GM19238 (cell line): Measurements from ENCODE around the gene WNT2.
"Not testable (repeated sequence)": the region's sequence is repeated elsewhere in the genome, so short reads cannot be mapped to it uniquely, and the experiment has no call there.

ENCODE experiments used
- DNase-seq: peaks from one replicate; pipeline ENCODE4 v3.0.0; 2011; ENCODE audit warnings: low spot score; ENCODE audit not compliant: insufficient read length

The WNT2 gene

DNA sequence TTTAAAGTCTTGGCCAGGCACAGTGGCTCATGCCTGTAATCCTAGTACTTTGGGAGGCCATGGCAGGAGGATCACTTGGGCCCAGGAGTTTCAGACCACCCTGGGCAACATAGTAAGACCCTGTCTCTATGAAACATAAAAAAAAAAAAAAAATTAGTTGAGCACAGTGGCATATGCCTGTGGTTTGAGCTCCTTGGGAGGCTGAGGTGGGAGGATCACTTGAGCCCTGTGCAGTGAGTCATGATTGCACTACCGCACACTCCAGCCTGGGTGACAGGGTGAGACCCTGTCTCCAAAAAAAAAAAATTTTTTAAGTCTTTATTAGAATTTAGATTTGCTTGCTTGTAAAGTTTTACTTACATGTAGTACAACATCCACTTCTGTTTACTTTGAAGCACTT is 14.0 kb downstream of the WNT2 start:
- no peak for DNase-seq

GRCh38 chr7:117302396-117302795 is 20.5 kb downstream of the WNT2 start:
- DNase-seq, result no peak

DNA sequence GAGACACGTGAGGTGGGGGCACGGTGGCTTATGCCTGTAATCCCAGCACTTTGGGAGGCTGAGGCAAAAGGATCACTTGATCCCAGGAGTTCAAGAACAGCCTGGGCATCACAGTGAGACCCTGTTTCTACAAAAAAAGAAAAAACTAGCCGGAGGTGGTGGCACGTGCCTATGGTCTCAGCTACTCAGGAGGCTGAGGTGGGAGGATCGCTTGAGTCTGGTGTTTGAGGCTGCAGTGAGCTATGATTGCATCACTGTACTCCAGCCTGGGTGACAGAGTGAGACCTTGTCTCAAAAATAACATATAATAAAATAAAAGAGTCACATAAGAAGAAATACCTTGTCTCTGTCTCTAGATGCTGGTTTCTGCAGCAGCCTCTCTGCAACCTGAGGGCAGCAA is 22.4 kb downstream of the WNT2 start:
- DNase-seq, result not testable (repeated sequence)

DNA sequence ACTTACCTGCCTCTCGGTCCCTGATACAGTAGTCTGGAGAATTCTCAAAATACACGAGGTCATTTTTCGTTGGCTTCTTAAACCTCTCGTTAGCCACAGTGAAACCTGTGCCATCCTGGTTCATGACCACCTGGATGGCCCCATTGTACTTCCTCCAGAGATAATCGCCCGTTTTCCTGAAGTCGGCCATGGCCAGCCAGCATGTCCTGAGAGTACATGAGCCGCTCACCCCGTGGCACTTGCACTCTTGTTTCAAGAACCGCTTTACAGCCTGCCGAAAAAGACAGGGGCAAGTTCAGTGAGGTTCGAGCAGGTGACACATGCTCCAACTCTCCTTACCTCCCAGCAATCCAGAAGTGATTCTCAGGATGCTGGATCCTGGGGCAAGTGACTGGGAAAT is 25.3 kb downstream of the WNT2 start:
- no peak for DNase-seq

DNA sequence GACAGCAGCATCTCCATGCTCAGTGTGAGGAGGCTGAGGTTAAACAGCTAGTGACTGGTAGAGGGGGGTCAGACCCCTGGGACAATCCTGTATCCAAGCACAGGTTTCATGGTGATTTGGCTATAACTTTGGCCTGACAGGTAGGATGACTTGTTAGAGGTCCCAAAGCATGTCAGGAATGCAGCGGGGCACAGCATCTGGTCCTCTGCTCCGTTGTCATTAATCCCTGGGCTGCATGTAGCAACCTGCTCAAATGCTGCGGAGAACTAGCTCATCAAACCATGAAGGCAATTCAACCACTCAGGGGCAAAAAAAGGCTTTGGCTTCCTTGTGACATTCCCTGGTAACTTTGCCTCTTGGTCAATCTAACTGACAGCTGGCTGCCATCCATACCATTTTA is 26.8 kb downstream of the WNT2 start:
- DNase-seq, result no peak

DNA sequence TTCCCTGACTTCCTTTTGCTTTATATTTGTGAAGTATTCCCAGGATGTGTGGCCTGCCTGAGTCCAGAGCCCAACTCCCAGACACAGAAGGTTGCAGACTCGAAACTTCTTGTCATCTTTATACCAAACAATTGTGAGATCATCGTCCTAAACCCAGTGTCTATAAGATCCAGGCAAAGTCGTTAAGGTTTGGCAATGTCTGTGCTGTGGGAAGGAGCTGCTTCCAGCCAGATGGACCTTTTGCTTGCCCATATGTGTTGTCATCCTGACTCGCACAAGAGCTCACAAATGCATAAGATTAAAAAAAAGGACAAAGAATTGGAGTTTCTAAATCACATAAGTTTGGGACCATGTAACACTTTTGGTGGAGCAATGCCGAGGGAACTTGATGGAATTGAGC is 37.0 kb downstream of the WNT2 start:
- DNase-seq, result no peak

GRCh38 chr7:117284692-117285091 is 38.2 kb downstream of the WNT2 start:
- no peak for DNase-seq

GRCh38 chr7:117283779-117284178 is 39.1 kb downstream of the WNT2 start:
- DNase-seq, result no peak

DNA sequence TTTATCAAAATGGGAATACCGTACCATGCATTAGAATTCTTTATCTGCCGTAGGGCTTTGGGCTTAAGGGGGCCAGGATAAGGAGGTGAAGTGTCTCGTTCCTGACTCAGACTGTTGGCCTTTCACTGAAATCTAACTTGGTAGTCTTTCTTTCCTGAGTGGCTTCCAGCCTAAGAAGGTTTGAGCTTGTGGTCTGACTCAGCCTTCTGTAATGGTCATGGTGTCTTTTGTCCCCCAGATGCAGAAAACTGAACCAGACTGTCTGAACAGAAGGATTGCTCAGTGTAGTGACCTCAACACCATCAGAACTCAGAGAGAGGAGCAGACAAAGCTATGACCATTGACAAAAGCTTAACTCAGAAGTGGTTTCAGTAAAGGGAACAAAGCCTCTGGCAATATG is 39.5 kb downstream of the WNT2 start:
- DNase-seq, result no peak

DNA sequence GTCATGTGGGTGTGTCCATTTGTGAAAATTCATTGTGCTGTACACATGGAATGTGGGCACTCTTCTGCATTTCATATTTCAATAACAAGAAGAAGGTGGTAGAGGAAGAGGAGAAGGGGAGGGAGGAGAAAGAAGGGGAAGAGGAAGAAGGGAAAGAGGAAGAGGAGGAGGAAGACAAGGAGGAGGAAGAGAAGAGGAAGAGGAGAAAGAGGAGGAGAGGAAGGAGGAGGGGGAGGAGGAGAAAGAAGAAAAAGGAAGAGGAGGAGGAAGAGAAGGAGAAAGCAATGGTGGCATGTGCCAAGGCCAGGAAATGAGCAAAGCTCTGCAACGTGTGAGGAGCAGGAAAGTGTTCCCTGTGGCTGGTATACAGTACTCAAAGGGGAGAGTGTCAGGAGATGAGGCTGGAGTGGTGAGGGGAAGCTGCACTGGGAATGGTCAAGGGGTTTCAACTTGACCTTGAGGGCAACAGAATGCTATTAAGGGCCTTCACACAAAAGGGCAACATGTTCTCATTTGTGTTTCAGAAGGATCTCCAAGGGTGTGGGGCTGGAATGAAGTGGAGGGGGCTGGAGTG is 40.5 kb downstream of the WNT2 start:
- no peak for DNase-seq

- DNase-seq, result no peak
Observed at GRCh38 chr7:117281562-117281961, 41.3 kb downstream of the WNT2 start.

- DNase-seq, result no peak
Observed at GRCh38 chr7:117279931-117280557, 42.8 kb downstream of the WNT2 start.

- no peak for DNase-seq
Observed at GRCh38 chr7:117279203-117279602, 43.7 kb downstream of the WNT2 start.

DNA sequence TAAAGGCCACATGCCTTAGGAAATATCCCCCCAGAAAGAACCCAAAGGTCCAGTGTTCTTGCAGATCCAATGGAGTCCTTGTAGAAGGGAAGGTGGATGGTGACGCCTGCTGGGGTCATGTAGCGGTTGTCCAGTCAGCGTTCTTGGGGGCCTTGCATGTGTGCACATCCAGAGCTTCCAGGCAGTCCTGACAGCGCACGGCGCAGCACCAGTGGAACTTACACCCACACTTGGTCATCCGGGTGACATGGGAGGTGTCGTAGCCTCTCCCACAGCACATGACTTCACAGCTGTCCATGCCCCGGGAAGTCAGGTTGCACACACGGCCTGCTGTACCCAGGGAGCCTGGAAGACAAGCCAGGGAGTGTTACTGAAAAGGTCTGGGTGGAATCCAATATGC is 44.8 kb downstream of the WNT2 start:
- no peak for DNase-seq

- no peak for DNase-seq
Observed at GRCh38 chr7:117277576-117277975, 45.3 kb downstream of the WNT2 start.

GRCh38 chr7:117274951-117275350 is 47.9 kb downstream of the WNT2 start:
- DNase-seq, result no peak

- DNase-seq, result no peak
Observed at GRCh38 chr7:117273814-117274225, 49.0 kb downstream of the WNT2 start.

DNA sequence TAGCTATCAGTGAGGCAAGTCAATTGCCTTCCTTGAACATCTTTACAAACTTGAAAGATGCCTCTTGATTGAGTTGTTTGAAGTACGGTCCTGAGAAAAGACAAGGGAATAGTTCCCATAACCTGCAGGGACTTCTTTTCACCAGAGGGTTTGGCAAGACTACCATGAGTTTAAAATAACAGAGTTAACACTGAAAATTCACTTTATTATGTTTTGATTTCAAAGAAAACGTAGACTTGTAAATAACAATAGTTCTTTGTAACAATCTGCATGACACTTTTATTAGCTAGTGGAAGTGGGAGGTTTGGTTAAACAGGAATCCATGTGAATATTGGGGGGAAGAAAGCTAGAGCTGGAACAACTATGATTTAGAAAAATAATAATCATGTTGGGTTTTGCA is 49.5 kb downstream of the WNT2 start:
- DNase-seq, result no peak

DNA sequence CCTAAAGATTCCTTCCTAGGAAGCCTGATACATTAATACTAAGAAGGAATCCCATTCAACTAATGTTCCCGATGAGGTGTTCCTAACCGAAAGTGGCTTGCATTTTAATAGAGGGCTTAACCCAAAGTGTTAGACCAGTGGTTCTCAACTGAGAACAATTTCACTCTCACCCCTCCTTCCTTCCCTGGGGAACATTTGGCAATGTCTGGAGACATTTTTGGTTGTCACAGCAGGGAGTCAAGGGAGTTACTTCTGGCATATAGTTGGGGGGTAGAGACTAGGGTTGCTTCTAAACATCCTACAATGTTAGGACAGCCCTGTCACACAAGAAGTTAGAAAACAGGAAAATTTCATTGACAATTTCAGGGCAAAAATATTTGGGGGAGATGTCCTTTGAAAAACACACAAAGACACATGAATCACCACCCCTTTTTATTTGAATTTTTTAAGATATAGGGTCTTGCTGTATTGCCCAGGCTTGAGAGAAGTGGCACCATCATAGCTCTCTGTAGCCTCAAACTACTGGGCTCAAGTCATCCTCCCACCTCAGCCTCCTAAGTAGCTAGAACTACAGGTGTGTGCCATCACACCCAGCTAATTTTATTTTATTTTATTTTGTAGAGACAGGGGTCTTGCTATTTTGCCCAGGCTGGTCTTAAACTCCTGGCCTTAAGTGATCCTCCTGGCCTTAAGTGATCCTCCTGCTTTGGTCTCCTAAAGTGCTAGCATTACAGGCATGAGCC is 50.7 kb downstream of the WNT2 start:
- DNase-seq, result no peak

GRCh38 chr7:117271566-117271965 is 51.3 kb downstream of the WNT2 start:
- no peak for DNase-seq

GRCh38 chr7:117270371-117270770 is 52.5 kb downstream of the WNT2 start:
- no peak for DNase-seq

DNA sequence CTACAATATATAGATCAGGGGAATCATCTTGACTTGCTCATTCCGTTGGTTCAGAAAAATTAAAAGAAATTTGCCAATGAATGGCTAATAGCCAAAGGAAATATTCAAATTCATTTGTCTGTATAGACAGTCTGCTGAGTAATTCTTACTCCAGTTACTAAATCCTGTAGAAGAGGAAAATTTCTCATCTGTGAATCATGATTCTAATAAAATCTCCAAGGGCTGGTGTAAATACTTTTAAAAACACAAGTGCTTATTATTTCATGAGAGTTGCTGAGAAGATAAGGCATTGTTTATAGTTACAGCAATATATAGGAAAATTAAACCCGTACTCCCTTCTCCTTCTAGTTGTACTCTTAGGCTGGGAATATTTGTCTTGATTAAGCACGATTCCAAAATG is 53.0 kb downstream of the WNT2 start:
- no peak for DNase-seq

- no peak for DNase-seq
Observed at GRCh38 chr7:117269417-117269816, 53.4 kb downstream of the WNT2 start.
